GM23338 (cell line): ENCODE results near the gene RBM45. TPM values are rescaled to one million over a fixed set of nuclear protein-coding genes. Genes with fewer than 3 reads are reported as not detected.

Source experiments
- ATAC-seq: fragments of 200-7000 bp; cut with Tn5 transposase; 3 replicates; pipeline ENCODE4 v1.9.1; 2020
- DNase-seq: peaks from one replicate; pipeline ENCODE4 v3.0.0-alpha.2; 2015; ENCODE audit warnings: low spot score
- H2AFZ ChIP-seq: fragments of 200-600 bp; sonication (generic); 2 replicates; pipeline ENCODE4 v1.8.0; 2016; ENCODE audit warnings: antibody characterized with exemption, mild to moderate bottlenecking, moderate library complexity
- H3F3A ChIP-seq: fragments of 200-600 bp; sonication (generic); replicated peaks from 2 replicates; pipeline ENCODE4 v1.8.0; 2017; ENCODE audit warnings: antibody characterized with exemption, mixed run types, low read depth
- H3K27ac ChIP-seq: fragments of 200-600 bp; sonication (generic); 2 replicates; pipeline ENCODE4 v1.6.1; 2016; ENCODE audit warnings: low read depth
- H3K27me3 ChIP-seq: fragments of 200-600 bp; sonication (generic); 2 replicates; pipeline ENCODE4 v1.8.0; 2016; ENCODE audit warnings: mild to moderate bottlenecking, mixed run types, moderate library complexity; ENCODE audit not compliant: insufficient read depth
- H3K36me3 ChIP-seq: fragments of 200-600 bp; sonication (generic); 2 replicates; pipeline ENCODE4 v1.8.0; 2016; ENCODE audit warnings: mild to moderate bottlenecking; ENCODE audit not compliant: insufficient read depth
- H3K4me1 ChIP-seq: fragments of 200-600 bp; sonication (generic); 2 replicates; pipeline ENCODE4 v1.8.0; 2016; ENCODE audit warnings: mild to moderate bottlenecking, moderate library complexity; ENCODE audit not compliant: insufficient read depth
- H3K4me2 ChIP-seq: fragments of 200-600 bp; sonication (generic); 2 replicates; pipeline ENCODE4 v1.7.1; 2017; ENCODE audit warnings: mixed run types
- H3K4me3 ChIP-seq: fragments of 200-600 bp; sonication (generic); 2 replicates; pipeline ENCODE4 v1.6.1; 2016; ENCODE audit warnings: mixed run types
- H3K79me2 ChIP-seq: fragments of 200-600 bp; sonication (generic); replicated peaks from 2 replicates; pipeline ENCODE4 v1.8.0; 2017; ENCODE audit warnings: mild to moderate bottlenecking; ENCODE audit not compliant: insufficient read depth
- H3K9me2 ChIP-seq: fragments of 200-600 bp; sonication (generic); 2 replicates; pipeline ENCODE4 v1.8.0; 2017; ENCODE audit not compliant: insufficient read depth
- H4K20me1 ChIP-seq: fragments of 200-600 bp; sonication (generic); replicated peaks from 2 replicates; pipeline ENCODE4 v1.8.0; 2017; ENCODE audit warnings: mild to moderate bottlenecking; ENCODE audit not compliant: insufficient read depth
- H3K27ac Mint-ChIP-seq: 2 replicates; pipeline ENCODE4 v1.8.0; 2020; ENCODE audit warnings: inconsistent platforms, mild to moderate bottlenecking, moderate library complexity, mixed read lengths
- H3K27me3 Mint-ChIP-seq: 3 replicates; pipeline ENCODE4 v1.8.0; 2022; ENCODE audit warnings: low read depth, mild to moderate bottlenecking, moderate library complexity, mixed read lengths, inconsistent platforms; ENCODE audit not compliant: insufficient read depth, poor library complexity
- H3K36me3 Mint-ChIP-seq: 3 replicates; pipeline ENCODE4 v1.8.0; 2021; ENCODE audit warnings: low read depth, mild to moderate bottlenecking, inconsistent platforms, moderate library complexity, mixed read lengths
- H3K4me1 Mint-ChIP-seq: 3 replicates; pipeline ENCODE4 v1.8.0; 2020; ENCODE audit warnings: mild to moderate bottlenecking, inconsistent platforms, mixed read lengths
- H3K4me3 Mint-ChIP-seq: 3 replicates; pipeline ENCODE4 v1.8.0; 2021; ENCODE audit warnings: moderate library complexity, mild to moderate bottlenecking, inconsistent platforms, mixed read lengths
- H3K9me3 Mint-ChIP-seq: 3 replicates; pipeline ENCODE4 v1.8.0; 2020; ENCODE audit warnings: moderate library complexity, mild to moderate bottlenecking, inconsistent platforms, mixed read lengths
- CTCF ChIP-seq, 2 experiments: fragments of 200-600 bp in 1 of 2; sonication (generic) in 1 of 2; conservative IDR thresholded peaks; 2 replicates each; pipeline versions ENCODE4 v1.5.1 to v1.6.1; 2016 to 2017; ENCODE audit warnings: antibody characterized with exemption in 2 of 2, low read depth in 2 of 2, mild to moderate bottlenecking in 2 of 2, moderate library complexity in 1 of 2
- ETS1 ChIP-seq: IDR thresholded peaks from 2 replicates; pipeline ENCODE4 v1.6.1; 2016; ENCODE audit warnings: antibody characterized with exemption
- EZH2 ChIP-seq: fragments of 200-600 bp; sonication (generic); IDR thresholded peaks from one replicate; pipeline ENCODE4 v1.8.0; 2017; ENCODE audit warnings: antibody characterized with exemption, mild to moderate bottlenecking, low read depth; ENCODE audit not compliant: unreplicated experiment
- EZH2phosphoT487 ChIP-seq: fragments of 200-600 bp; sonication (generic); IDR thresholded peaks from one replicate; pipeline ENCODE4 v1.8.1; 2018; ENCODE audit warnings: antibody characterized with exemption; ENCODE audit not compliant: unreplicated experiment
- JUNB ChIP-seq: IDR thresholded peaks from one replicate; pipeline ENCODE4 v1.6.1; 2016; ENCODE audit warnings: antibody characterized with exemption; ENCODE audit not compliant: unreplicated experiment
- NANOG ChIP-seq: IDR thresholded peaks from 2 replicates; pipeline ENCODE4 v1.6.1; 2016; ENCODE audit warnings: antibody characterized with exemption, borderline replicate concordance
- POLR2AphosphoS5 ChIP-seq: IDR thresholded peaks from 2 replicates; pipeline ENCODE4 v1.6.1; 2016; ENCODE audit warnings: antibody characterized with exemption, low read depth
- STAT1 ChIP-seq: IDR thresholded peaks from one replicate; pipeline ENCODE4 v1.6.1; 2016; ENCODE audit warnings: antibody characterized with exemption; ENCODE audit not compliant: unreplicated experiment
- ZNF331 ChIP-seq: fragments of 250-450 bp; sonication (Bioruptor Pico); IDR thresholded peaks from 2 replicates; pipeline ENCODE4 v1.5.0; 2020; ENCODE audit warnings: low read depth, mild to moderate bottlenecking, moderate library complexity
- ZNF462 ChIP-seq: fragments of 250-450 bp; sonication (Bioruptor Pico); IDR thresholded peaks from 2 replicates; pipeline ENCODE4 v1.5.0; 2020; ENCODE audit warnings: mild to moderate bottlenecking, moderate library complexity
- polyA plus RNA-seq: library from polyadenylated mRNA; unstranded; fragments of >200 nt; fragmentation: Nextera tagmentation; extraction: Ambion mirVana; gene quantifications from 2 replicates; pipeline ENCODE4 v1.2.1, GENCODE V29; 2016
- total RNA-seq: library from RNA; depleted of rRNA; stranded (reverse); fragments of >200 nt; shearing (Covaris generic); gene quantifications from 2 replicates; pipeline ENCODE4 v1.2.3, GENCODE V29; 2014
- TF ChIP-seq, protein P1 (sequence below): IDR thresholded peaks from one replicate; pipeline ENCODE4 v1.6.1; 2018; ENCODE audit warnings: antibody characterized with exemption; ENCODE audit not compliant: unreplicated experiment

The RBM45 gene
- total and polyA plus RNA-seq, 2 experiments from 2014 or later: 15.8 to 17.1 TPM

DNA sequence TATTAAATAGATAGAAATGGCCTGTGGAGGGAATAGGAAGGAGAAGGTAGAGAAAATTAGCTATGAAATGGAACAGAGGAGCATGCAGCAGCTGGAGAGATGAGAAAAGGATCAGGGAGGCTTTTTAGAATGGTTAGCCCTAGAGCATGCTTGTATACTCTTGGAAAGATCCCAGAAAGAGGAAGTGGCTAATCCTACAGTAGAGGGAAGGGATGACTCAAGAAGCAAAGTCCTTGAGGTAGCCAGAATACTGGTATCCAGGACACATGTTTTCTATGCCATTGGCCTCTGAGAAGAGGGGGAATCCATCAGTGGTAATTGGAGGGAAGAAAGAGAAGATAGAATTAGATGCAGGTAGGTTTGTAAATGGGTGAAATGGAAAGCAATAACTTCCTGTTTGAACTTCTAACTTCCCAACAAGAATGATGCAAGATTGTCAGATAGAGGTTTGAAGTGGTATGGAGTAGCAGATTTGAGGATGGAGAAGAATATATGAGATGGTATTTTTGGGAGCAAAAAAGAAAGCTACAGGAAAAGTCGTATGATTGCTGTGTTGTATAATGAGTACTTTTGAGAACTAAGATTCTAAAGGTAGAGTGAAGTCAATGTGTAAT is 64.9 kb downstream of the RBM45 start:
- peak overlapping the region; percentile 77; the same call in 1 of the 2 replicates for H2AFZ ChIP-seq
- no peaks in the 10 kb centered on the region for H3K36me3 ChIP-seq
- H3K9me3 Mint-ChIP-seq: no peaks in the 10 kb centered on the region

More for the DNA sequence above, 64.9 kb downstream of the RBM45 start:
- H4K20me1 ChIP-seq: no peaks in the 10 kb centered on the region
- TF ChIP-seq EZH2phosphoT487 (no peak), ZNF462 (CRISPR knock-in tag) (no peak), NANOG (no peak), EZH2 (no peak), CTCF (conservative IDR thresholded peaks at IDR 0.05; ENCODE audit: low read depth in 2 of 2) (no peak), ZNF331 (CRISPR knock-in tag) (no peak), ETS1 (no peak), STAT1 (no peak), JUNB (no peak), POLR2AphosphoS5 (no peak)
- TF ChIP-seq, protein P1, sequence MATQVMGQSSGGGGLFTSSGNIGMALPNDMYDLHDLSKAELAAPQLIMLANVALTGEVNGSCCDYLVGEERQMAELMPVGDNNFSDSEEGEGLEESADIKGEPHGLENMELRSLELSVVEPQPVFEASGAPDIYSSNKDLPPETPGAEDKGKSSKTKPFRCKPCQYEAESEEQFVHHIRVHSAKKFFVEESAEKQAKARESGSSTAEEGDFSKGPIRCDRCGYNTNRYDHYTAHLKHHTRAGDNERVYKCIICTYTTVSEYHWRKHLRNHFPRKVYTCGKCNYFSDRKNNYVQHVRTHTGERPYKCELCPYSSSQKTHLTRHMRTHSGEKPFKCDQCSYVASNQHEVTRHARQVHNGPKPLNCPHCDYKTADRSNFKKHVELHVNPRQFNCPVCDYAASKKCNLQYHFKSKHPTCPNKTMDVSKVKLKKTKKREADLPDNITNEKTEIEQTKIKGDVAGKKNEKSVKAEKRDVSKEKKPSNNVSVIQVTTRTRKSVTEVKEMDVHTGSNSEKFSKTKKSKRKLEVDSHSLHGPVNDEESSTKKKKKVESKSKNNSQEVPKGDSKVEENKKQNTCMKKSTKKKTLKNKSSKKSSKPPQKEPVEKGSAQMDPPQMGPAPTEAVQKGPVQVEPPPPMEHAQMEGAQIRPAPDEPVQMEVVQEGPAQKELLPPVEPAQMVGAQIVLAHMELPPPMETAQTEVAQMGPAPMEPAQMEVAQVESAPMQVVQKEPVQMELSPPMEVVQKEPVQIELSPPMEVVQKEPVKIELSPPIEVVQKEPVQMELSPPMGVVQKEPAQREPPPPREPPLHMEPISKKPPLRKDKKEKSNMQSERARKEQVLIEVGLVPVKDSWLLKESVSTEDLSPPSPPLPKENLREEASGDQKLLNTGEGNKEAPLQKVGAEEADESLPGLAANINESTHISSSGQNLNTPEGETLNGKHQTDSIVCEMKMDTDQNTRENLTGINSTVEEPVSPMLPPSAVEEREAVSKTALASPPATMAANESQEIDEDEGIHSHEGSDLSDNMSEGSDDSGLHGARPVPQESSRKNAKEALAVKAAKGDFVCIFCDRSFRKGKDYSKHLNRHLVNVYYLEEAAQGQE: no peak
- H3K4me3 ChIP-seq: no peak overlapping the region
- no peak overlapping the region for H3K4me2 ChIP-seq
- H3F3A ChIP-seq: no peaks in the 10 kb centered on the region
- no peak for DNase-seq
- H3K27ac ChIP-seq: no peak overlapping the region
- Mint-ChIP-seq H3K27ac (no peak overlapping the region), H3K4me3 (no peak overlapping the region), H3K36me3 (no peaks in the 10 kb centered on the region), H3K27me3 (no peaks in the 10 kb centered on the region), H3K4me1 (no peaks in the 10 kb centered on the region)
- no peaks in the 10 kb centered on the region for H3K79me2 ChIP-seq
- ATAC-seq: no peak
- H3K9me2 ChIP-seq: no peaks in the 10 kb centered on the region; the same call in 1 of the 2 replicates
- no peaks in the 10 kb centered on the region for H3K27me3 ChIP-seq
- H3K4me1 ChIP-seq: no peaks in the 10 kb centered on the region
